ENCODE results near the gene SMG6. TPM values are rescaled to one million over a fixed set of nuclear protein-coding genes. Genes with fewer than 3 reads are reported as not detected.
A peak's percentile ranks its signal among the peaks of the same experiment; 100 is the strongest.

Gene SMG6
- total and polyA plus RNA-seq, 8 donors = 8.4 to 19.8 (median 12.1) TPM

DNA sequence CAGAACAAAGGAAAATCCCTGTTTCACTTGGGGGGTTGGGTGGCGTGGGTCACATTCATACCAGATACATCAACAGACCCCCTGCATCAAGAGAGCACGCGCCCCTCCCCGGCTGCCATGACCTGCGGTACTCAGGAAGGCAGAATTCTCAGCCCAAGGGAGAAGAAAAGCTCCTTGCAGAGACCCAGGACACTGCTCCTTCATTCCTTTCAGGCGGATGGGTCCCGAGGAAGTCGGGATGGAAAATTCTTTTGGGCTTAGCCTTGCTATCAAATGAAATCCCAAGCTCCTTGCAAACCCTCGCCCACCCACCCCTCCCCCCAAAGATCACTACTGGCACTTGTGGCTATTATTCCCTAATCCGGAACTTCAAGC is 208.1 kb downstream of the SMG6 start:
- intact Hi-C loops (cut with DNase I) = no loop called here
- Histone ChIP-seq H3K27me3 (no peaks in the 10 kb centered on the region), H3K36me3 (no peaks in the 10 kb centered on the region), H3K27ac (peak overlapping the region in 2 of 4 donors; percentile 44 to 48), H3K4me3 (no peak overlapping the region), H3K9me3 (no peaks in the 10 kb centered on the region), H3K4me1 (peaks cover 6 to 14% (median 6%) of the 10 kb centered on the region in 3 donors)
- TF ChIP-seq CTCF (IDR thresholded peaks at IDR 0.05) = no peak
- no peak for FAIRE-seq
- no peak for DNase-seq
- no peak for ATAC-seq
- 88 to 91% methylated on average over 10 of the region's 10 CpGs for WGBS, 2 donors

DNA sequence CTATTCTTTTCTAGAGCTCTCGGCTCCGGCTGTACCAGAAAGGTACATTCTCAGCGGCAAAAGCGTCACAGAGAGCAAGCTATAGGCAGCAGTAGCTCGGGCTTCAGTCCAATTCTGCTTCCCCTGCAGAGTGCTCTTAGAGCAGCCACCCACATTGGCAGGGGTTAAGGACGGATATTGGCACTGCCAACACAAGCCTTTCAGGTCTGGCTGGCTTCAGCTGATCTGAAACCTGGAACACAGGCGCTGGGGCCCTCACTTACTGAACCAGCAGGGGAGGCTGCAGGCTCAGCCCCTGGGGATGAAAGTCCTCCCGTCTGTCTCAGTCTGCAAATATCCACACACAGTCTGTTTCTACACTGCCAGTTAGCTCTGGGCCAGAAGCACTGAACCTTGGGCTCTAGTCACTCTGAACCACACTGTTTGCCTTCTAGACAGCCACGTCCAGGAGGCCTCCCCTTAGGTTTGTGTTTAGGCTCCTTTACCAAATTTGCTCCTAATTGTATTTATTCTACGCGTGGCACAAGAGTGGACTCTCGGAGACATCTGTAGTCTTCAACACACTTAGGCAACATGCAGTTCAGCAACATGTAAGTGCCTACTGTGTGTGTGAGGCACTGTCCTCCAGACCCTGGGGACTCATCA is 208.6 kb downstream of the SMG6 start:
- ATAC-seq (peak; percentile 85 to 92 (median 90)), FAIRE-seq (no peak)
- H3K36me3 ChIP-seq = no peaks in the 10 kb centered on the region

GRCh38 chr17:2093349-2093748 is 210.2 kb downstream of the SMG6 start:
- DNase-seq = peak in 4 of 6 donors; percentile 40 to 68 (median 56)
- H3K27me3 ChIP-seq = no peaks in the 10 kb centered on the region
- intact Hi-C loops (cut with DNase I) = no loop called here
- H3K36me3 ChIP-seq = no peaks in the 10 kb centered on the region
- peak overlapping the region in 1 of 4 donors; percentile 29 for H3K27ac ChIP-seq
- no peaks in the 10 kb centered on the region for H3K9me3 ChIP-seq
- H3K4me1 ChIP-seq = peaks cover 6 to 22% (median 6%) of the 10 kb centered on the region in 3 donors
- WGBS, 2 donors = 36 to 37% methylated on average over 5 of the region's 5 CpGs
- TF ChIP-seq CTCF (IDR thresholded peaks at IDR 0.05) = no peak
- FAIRE-seq = no peak
- ATAC-seq = peak; percentile 40 to 72 (median 52)
- no peak overlapping the region for H3K4me3 ChIP-seq

More for the DNA sequence above, 208.6 kb downstream of the SMG6 start:
- intact Hi-C loops (cut with DNase I) = no loop called here
- peak; percentile 11 to 48 (median 46) for TF ChIP-seq CTCF (IDR thresholded peaks at IDR 0.05)
- no peaks in the 10 kb centered on the region for H3K9me3 ChIP-seq
- DNase-seq = peak; percentile 55 to 82 (median 76)
- no peaks in the 10 kb centered on the region for H3K27me3 ChIP-seq
- peak overlapping the region in 2 of 4 donors; percentile 44 to 48 for H3K27ac ChIP-seq
- no peak overlapping the region for H3K4me3 ChIP-seq
- H3K4me1 ChIP-seq = peaks cover 6 to 14% (median 6%) of the 10 kb centered on the region in 3 donors
- 45 to 59% methylated on average over 12 of the region's 12 CpGs for WGBS, 2 donors

- no peak overlapping the region for H3K4me3 ChIP-seq
- DNase-seq = no peak
- FAIRE-seq = no peak
- H3K36me3 ChIP-seq = no peaks in the 10 kb centered on the region
- WGBS, 2 donors = 93 to 96% methylated on average over 4 of the region's 4 CpGs
- no peak overlapping the region for H3K27ac ChIP-seq
- peaks cover 6 to 26% (median 6%) of the 10 kb centered on the region in 3 donors for H3K4me1 ChIP-seq
- no peaks in the 10 kb centered on the region for H3K9me3 ChIP-seq
- TF ChIP-seq CTCF (IDR thresholded peaks at IDR 0.05) = no peak
- intact Hi-C loops (cut with DNase I) = no loop called here
- H3K27me3 ChIP-seq = no peaks in the 10 kb centered on the region
- ATAC-seq = no peak
These were observed 211.3 kb downstream of the SMG6 start for GRCh38 chr17:2092253-2092652.
